SK-N-DZ (cell line): ENCODE data around the gene ZNF460.

Experiments
- DNase-seq: peaks from one replicate; pipeline ENCODE4 v3.0.0-alpha.2; 2015; ENCODE audit warnings: low spot score

The ZNF460 gene

GRCh38 chr19:57342582-57342981 is 62.3 kb downstream of the ZNF460 start:
- DNase-seq: no peak
